GM18520 (cell line): Measurements from ENCODE around the gene FOXI1.
"Not testable (repeated sequence)": the region's sequence is repeated elsewhere in the genome, so short reads cannot be mapped to it uniquely, and the experiment has no call there.

Experiments
- ATAC-seq: cut with Tn5 transposase; IDR thresholded peaks from one replicate; pipeline ENCODE4 v1.9.1; 2021; ENCODE audit not compliant: unreplicated experiment

Gene FOXI1

DNA sequence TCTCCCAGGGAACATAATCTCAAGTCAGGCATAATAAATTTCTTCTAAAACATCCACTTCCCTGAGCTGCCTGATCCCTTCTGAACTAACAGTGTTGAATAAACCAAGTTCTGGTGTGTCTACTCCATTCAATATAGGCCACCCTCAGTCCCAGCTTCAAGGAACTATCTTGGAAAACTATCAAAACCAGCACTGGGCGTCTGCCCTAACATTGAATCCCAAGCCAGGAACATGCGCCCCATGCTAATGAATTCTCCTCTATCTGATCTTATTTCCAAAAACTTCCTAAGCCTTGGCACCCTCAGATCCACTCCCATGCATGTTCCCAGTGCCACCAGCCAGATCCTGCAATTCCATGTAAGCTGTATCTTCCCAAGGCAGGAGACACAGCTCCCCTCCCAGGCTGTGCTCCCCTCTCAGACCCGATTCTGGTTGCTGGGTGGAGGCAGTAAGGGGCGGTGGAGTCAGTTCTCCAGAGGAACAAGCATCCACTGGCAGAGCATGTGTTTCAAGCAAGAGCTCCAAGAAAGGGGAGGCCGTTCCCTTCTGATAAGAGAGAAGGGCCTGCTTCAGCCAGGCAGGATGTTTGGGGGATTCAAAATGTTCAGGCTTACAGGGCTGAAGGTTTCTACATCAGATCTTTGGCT is 13.1 kb upstream of the FOXI1 start:
- no peak for ATAC-seq

DNA sequence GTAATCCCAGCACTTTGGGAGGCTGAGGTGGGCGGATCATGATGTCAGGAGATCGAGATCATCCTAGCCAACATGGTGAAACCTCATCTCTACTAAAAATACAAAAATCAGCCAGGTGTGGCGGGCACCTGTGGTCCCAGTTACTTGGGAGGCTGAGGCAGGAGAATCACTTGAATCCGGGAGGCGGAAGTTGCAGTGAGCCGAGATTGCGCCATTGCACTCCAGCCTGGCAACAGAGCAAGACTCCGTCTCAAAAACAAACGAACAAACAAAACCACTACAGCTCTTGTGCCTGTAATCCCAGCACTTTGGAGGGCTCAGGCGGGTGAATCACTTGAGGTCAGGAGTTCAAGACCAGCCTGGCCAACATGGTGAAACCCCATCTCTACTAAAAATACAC is 11.4 kb upstream of the FOXI1 start:
- not testable (repeated sequence) for ATAC-seq

DNA sequence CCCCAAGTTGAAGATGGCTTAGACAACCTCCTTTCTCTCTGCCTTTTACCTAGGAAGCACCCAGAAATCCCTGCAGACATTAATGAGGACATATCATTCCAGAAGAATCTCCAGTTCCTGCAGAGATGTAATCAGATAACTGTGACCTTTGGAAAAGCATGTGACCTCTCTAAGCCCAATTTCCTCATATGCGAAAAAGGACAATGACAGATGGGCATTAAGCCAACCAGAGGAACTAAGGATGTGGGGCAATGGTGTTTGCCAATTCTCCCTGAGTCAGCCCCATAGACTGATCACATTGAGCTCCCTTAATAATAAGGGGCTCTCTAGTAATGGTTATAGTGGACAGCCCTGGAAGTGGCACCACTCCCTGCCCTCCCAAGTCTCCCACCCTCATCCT is 10.1 kb upstream of the FOXI1 start:
- ATAC-seq = no peak

DNA sequence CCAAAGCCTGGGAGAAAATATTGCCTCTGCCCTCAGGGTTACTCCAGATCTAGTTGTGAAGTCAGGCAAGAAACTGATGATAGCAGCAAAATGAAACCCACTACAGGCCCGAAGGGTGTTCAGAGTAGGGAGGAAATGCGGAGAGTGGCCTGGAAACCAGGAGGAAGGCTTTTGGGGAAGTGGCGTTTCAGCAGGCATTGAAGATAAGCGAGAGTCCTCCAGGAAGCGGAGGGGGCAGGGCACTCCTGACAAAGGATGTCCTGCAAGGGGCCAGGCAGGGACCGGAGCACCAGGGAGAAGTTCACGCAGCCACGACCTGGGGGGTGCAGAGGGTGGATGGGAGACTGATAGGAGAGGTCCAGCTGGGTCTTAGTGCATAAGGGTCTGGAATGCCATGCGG is 7.8 kb upstream of the FOXI1 start:
- no peak for ATAC-seq

DNA sequence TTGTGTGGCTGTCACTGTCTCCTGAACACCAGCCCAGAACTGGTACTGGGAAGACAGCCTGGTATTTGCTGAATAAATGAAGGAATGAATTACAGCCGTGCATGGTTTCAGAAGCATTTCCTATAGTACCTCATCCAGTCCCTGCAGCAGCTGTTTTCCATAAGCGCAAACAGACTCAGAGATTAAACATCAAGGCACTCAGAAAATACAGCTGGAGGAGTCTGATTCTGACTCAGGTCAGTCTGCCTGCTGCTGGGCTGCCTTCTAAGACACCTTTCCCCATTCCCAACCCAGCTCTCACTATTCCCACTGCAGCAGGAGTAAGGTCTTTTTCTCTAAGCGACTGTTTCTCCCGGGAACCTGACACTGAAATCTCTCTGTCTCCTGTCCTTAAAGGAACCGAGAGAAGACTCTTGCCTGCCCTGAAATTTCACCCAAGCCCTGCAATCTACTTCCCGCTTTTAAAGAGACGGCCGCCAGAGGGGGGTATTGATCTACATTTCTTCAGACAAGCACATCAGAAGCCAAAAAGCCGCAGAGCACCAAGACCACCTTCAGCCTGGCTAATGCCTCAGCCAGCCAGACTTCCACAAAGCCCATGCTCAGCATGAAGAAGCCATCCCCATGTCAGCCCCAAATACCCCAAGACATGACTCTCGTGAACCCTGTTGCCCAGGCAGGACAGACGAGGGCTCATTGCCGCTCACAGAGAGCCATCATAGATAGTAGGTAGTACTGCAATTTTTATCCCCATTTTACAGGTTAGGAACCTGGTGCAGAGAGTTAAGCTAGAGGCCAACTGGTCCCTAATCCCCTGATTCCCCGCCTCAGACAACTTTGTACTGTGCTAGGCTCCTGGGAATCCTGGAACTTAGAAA is 5.4 kb upstream of the FOXI1 start:
- no peak for ATAC-seq

DNA sequence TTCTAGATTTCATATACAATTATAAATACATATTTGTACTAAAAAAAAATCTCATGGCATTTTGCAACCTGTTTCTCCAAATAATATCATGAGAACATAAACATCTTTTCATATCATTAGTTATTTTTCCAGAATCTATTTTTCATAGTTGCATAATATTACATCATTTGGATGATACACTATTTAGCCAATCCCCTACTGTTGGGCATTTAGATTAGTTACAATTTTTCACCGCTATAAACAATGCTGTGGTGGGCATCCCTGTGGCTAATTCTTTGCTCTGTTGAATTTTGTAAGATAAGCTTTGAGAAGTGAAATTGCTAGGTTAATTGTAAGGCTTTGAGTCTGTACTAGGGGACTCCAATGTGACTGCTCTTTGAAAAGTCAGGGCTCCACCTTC is 2.2 kb upstream of the FOXI1 start:
- ATAC-seq = no peak

DNA sequence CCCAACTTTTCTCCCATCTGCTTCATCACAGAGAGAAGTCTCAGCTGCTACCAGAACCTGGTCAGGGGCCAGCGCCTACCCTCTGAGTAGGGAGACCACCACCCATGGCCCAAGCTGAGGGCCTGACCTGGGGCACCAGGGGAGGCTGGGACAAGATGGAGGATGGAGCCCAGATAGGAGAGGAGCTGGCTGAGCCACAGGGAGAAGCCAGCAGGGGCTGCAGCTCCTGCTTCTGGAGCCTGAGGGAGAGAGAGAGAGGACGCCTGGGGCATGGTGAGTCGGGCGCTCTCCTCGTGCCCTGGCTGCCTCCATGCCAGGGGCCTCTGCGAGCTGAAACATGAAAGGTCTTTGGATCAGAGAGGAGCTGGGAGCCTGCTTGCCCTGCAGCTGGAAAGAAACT is 1.4 kb upstream of the FOXI1 start:
- ATAC-seq = no peak

DNA sequence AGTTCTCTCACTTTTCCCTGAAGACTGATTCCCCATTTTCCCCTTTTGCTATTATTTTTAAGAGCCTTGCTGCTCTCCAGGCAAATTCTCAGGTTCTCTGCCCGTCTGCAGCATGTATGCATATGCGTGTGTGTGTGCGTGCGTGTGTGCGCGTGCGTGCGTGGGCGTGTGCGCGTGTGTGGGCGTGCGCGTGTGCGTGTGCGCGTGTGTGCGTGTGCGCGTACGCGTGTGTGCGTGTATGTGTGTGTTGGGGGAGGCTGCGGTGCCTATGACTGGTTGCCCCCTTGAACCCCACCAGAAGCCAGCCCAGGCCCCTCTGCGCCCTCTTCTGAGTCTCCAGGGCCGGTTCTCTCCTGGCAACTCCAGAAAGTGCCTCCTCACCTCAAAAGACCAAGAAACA is 987 bp upstream of the FOXI1 start:
- no peak for ATAC-seq

DNA sequence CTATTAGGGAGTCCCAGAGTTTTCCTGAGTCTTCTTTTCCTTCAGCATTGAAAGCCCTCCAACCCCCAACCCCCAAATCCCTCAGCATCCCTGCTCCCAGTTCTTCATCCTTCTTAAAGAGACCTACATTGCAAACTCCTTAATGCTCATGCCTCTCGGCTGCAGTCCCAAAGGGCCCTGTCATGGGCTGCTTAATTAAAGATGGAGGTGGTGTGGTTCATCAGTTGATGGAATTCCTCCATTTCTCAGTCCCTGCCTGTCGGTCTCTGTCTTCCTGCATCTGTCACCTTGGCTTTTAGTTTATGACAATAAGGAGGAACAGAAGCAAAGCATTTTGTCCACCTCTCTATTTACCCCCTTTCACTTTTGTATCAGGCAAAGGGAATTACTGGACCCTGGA is 2.0 kb downstream of the FOXI1 start:
- ATAC-seq = no peak

DNA sequence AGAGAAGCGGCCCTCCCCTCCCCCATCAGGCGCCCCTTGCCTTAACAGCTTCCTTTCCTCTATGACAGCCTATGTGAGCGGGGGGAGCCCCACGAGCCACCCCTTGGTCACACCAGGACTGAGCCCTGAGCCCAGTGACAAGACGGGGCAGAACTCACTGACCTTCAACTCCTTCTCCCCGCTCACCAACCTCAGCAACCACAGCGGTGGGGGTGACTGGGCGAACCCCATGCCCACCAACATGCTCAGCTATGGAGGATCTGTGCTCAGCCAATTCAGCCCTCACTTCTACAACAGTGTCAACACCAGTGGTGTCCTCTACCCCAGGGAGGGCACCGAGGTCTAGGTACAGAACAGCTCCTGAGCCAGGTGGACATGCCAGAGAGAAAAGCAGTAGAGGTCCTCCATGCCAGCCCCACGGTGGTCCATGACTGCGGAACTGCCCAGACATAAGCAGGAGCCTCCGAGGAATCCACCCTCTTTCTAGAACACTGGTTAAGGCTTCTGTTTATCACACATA is 2.6 kb downstream of the FOXI1 start:
- ATAC-seq = no peak

DNA sequence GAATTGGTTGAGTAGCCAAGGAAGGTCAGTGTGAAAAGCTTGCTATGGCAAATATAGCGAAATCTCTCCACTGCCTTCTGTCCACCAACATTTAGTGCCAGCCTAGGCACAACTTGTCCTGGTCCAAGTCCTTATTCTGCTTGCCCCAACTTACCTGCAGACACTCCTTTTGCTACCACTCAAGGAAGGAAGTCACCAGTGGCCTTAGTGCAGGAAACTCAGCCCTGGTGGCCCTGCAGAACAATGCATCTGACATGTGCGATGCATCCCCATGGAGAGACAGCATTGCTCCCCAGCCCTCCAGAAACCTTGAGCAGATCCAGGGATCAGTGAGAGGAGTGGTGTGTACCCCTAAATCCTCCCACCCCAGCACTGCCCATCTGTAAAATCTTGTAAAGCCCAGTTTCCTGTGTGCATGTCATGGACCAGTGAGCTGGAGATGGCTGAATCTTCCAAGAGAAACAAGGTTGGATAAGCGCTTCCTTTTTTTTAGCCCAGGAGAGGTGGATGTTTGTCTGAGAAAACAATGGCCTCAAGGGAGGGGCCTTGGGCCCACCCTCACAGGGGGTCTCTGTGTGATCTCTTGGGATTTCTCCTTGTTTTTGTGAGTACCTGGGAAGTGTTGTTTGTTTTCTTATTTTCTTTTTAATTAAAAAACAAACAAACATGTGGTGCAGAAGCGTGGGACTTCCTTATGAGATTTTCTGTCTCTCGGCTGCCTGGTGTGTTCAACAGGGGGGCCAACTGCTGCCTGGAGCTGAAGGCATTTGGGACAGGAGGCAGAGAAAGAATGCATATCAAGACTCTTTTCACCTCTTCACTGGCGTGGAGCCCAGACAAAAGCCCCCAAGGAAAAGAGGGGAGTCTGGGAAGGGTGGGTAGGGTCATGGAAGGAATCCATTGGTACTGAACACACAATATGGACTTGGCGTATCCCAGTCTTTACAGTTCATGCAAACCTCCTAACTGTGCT is 3.6 kb downstream of the FOXI1 start:
- no peak for ATAC-seq

DNA sequence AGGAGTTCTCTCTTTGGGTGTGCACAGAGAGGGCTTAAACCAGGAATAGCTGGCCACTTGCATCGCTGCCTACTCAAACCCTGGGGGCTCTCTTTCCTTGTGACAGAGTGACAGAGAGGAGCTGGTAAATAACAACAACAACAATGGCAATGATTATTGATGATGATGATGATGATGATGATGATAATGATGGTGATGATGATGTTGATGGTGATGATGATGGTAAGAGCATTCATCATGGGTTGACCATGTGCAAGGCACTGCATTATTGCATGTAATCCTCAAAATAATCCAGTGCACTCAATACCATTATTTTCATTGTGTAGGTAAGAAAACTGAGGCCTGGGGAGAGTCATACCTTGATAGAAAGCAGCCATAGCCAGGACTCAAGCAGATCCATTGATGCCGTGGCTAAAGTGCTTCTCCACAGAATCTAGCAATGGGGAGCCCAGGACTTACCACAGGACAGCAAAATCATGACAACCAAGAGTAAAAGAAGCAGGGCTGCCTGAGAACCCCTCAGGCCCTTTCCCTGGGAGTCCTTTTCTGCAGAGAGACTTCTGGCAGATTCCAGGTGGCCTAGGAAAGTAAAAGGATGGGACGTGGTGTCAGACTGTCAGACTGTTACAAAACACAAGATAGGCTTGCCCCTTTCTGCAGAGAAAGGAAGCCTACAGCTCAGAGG is 4.8 kb downstream of the FOXI1 start:
- ATAC-seq = no peak

DNA sequence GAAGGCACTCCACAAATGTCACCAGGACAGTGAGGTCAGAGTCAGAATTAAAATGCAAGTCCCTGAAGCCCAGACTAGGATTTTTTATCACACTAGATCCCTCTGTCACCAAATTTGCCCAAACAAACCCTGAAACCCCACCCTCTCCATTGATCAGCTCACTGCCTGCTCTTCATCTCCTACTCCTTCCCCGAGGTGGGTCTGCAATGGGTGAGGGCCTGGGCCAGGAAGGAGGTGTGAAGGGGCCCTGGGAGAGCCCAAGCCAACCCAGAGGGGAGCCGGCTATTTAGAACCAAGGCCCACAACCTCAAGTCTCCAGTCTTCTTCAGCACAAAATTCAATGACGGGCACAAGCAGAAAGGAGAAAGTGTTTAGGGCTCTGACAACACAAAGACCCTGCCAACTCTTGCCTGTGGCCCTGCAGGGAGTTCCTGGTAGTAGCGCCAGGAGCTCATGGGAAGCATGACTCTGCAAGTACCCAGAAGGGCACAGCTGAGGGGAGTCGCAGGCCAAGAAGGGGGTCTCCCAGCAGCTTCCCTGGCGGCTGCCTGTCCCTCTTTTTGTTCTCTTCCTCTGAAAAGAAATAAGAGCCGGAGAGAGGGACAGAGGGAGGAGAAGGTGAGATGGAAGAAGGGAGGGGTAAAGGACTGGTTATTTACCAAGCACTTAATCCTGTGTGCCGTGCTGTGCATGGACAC is 5.5 kb downstream of the FOXI1 start:
- ATAC-seq = no peak

DNA sequence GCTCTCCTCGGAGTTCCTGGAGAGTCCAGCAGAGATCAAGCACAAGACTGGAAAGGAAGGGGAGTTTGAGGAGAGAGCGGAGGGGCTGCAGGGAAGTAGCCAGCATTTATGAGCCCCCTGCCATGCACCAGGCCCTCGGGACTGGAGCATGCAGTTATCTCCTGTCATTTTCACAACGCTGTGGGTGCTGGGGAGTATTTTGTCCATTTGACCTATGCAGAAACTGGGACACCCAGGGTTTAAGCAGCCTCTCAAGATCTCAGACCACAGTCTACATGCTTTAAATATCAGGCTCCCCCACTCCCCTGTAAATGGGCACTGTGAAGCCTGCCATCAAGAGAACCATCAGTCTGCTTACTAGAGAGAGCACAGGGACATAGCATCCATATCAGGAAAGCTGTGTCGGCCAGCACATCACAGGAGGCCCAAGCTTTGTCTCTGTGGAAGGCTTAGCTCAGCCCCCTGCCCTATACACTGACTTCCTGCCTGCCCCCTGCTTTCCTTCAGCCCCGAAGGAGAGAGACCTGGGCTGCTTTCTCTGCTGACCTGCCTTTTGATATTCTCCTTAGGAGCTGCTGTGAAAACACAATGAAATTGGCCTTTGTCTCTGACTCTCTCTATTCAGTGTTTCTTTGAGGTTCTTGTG is 7.3 kb downstream of the FOXI1 start:
- ATAC-seq = no peak

DNA sequence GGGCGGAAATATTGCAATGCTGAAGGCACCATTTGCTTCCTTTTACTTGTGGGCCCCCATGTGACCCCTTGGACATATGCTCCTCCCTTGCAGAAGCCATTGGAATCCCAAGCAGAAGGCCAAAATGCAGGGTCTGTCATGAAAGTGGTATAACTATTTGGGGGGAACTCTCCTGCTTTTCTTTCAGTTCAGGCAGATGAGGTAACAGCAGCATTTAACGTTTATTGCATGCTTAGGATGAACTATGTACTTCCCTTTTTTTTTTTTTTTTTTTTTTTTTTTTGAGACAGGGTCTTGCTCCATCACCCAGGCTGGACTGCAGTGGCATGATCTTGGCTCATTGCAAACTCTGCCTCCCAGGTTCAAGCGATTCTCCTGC is 7.8 kb downstream of the FOXI1 start:
- no peak for ATAC-seq

DNA sequence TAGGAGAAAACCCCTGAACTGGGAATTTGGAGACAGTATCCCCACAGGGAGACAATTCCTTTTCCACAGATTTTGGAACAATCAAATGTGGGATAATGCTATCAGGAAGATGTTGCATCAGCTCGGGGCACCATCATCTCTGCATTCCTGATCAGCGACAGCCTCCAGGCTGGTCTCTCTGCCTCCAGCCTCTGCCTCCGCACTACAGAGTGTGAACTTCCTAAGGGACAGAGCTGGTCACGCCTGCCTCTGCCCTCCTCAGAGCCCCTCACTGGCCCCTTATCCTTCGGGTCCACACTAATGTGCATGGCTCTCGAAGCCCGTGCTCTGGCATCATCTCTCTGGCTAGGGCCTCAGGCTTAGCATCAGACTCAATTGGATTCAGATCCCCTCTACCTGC is 8.6 kb downstream of the FOXI1 start:
- ATAC-seq = no peak

DNA sequence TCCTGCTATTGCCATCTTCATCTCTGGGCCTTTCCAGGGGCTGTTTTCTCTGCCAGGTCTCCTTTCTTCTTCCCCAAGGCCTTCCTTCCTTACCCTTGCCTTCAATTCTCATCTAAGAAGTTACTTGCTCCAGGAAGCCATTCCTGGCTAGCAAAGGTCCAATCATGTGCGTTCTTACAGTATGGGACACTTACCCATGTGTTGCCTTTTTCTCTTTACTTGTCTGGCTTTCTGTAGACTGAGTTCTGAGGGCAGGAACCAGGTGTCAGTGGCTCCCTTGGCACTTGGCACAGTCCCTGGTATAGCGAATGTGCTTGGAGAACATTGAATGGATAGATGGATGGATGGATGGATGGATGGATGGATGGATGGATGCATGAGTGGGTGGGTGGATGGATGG is 10.2 kb downstream of the FOXI1 start:
- no peak for ATAC-seq

DNA sequence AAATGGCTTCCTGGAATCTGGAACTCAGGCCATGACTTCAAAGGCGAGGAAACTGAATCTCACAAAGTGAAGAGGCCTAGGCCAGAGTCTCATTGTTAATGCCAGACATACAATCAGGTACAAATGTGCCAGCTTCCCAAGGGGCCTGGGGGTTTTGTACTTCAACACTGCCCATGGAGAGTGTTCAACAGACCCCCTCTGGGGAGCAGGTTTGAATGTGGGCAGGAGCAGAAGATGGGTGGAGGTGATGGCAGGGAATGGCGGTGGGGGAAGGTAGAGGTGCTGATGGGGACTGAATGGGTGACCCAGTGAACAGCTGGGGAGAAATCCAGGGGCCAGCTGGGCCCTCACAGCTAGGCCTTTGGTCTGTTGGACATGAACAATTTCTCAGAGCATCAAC is 12.0 kb downstream of the FOXI1 start:
- ATAC-seq = no peak

DNA sequence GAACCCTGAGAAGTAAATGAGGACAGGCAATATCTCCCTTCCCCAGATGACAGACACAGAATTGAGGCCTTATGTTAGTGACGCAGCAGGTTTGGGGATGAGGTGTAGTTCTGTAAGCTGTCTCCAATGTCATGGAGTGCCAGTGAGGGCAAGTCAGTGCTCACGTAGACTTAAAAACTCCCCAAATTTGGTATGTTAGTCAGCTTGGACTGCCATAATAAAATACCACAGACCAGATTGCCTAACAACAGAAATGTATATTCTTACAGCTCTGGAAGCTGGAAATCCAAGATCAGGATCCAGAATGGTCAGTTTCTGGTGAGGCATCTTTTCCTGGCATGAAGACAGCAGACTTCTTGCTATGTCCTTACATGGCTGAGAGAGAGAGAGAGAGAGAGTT is 14.9 kb downstream of the FOXI1 start:
- ATAC-seq = no peak

DNA sequence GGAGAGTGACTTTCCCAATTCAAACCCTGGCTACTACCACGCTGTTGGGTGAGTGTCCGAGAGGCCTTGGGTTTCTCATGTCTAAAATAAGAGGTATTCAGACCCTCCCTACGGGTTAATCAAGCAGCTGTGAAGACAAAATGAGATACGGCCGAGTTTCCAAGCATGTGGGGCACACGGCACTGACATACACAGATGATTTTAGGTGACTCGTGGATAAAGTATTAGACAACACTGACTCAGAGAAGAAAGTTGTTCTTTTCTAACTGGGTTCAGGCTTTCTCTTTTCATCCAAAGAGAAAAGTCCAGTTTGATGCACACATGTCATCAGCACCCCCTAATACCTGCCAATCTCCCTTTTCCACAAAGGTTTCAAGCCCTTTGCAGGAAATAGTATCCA is 15.6 kb downstream of the FOXI1 start:
- no peak for ATAC-seq
